ENCODE data around the gene CENPI.
"Not testable (repeated sequence)": the region's sequence is repeated elsewhere in the genome, so short reads cannot be mapped to it uniquely, and the experiment has no call there.

The CENPI gene, protein sequence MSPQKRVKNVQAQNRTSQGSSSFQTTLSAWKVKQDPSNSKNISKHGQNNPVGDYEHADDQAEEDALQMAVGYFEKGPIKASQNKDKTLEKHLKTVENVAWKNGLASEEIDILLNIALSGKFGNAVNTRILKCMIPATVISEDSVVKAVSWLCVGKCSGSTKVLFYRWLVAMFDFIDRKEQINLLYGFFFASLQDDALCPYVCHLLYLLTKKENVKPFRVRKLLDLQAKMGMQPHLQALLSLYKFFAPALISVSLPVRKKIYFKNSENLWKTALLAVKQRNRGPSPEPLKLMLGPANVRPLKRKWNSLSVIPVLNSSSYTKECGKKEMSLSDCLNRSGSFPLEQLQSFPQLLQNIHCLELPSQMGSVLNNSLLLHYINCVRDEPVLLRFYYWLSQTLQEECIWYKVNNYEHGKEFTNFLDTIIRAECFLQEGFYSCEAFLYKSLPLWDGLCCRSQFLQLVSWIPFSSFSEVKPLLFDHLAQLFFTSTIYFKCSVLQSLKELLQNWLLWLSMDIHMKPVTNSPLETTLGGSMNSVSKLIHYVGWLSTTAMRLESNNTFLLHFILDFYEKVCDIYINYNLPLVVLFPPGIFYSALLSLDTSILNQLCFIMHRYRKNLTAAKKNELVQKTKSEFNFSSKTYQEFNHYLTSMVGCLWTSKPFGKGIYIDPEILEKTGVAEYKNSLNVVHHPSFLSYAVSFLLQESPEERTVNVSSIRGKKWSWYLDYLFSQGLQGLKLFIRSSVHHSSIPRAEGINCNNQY

GRCh38 chrX:101097546-101098453 is at the start of gene CENPI:
CENPI (plus strand) TSS chrX:101098204; CDS start chrX:101101071, 2,867 bp downstream.
- peak; percentile 100 for ATAC-seq
- DNase-seq = peak; percentile 90

- DNase-seq = no peak
- no peak for ATAC-seq
Observed at GRCh38 chrX:101051153-101051548, 46.9 kb upstream of the CENPI start.

- DNase-seq (peak; percentile 78), ATAC-seq (peak; percentile 94)
Observed at GRCh38 chrX:101051549-101052302, 46.3 kb upstream of the CENPI start, which contains the start of gene TRMT2B. TRMT2B (minus strand) TSS chrX:101052111; CDS start chrX:101042289, 9,822 bp downstream.

GRCh38 chrX:101056551-101056950 is 41.5 kb upstream of the CENPI start:
- DNase-seq, ATAC-seq: not testable (repeated sequence)

GRCh38 chrX:101057093-101057714 is 40.8 kb upstream of the CENPI start:
- DNase-seq (no peak), ATAC-seq (peak; percentile 49)

GRCh38 chrX:101062176-101062575 is 35.8 kb upstream of the CENPI start:
- ATAC-seq = no peak
- no peak for DNase-seq

DNA sequence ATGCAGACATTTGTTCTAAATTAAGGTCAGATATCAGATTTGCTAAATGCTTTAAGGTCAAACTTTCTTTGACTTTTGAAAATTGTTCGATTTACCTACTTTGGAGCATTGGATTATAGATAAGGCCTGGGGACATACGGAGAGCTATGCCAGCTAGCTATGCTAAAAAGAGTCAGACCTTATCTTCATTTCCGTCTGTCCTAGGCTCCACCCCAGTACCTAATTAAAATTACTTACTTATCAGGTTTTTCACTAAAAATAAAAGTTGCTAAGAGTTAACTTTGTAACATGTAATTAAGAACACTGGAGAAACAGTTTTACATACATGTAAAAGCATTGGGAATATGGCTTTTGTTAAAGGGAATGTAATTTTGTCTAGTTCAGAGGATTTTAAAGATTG is 26.4 kb upstream of the CENPI start:
- ATAC-seq (no peak), DNase-seq (no peak)

GRCh38 chrX:101078716-101079598 is 19.0 kb upstream of the CENPI start, which contains the start of gene TMEM35A:
TMEM35A (plus strand) TSS chrX:101078879; CDS start chrX:101079003, 124 bp downstream.
- DNase-seq (no peak), ATAC-seq (no peak)

- DNase-seq = no peak
- no peak for ATAC-seq
Observed at GRCh38 chrX:101079736-101080270, 18.2 kb upstream of the CENPI start.

- ATAC-seq = no peak
- DNase-seq = no peak
Observed at GRCh38 chrX:101080326-101081124, 17.5 kb upstream of the CENPI start.

DNA sequence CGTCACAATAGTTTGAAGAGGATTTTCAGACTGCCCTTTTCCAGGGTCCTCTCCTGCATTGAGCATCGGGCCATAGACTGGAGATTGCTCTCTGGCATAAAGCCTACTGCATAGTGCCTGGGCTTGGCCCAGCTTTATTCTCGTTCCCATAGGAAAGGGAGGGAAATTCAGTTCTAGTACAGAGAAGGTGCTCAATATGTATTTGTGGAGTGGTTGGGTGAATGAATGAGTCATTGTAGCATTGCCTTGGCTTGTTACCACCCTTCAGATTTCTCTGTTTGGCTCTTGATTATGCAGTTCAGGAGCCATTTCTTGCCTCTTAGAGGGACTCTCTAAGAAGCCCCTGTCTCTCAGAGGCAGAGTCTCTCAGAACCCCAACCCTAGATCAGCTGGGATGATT is 16.8 kb upstream of the CENPI start:
- DNase-seq (no peak), ATAC-seq (no peak)

DNA sequence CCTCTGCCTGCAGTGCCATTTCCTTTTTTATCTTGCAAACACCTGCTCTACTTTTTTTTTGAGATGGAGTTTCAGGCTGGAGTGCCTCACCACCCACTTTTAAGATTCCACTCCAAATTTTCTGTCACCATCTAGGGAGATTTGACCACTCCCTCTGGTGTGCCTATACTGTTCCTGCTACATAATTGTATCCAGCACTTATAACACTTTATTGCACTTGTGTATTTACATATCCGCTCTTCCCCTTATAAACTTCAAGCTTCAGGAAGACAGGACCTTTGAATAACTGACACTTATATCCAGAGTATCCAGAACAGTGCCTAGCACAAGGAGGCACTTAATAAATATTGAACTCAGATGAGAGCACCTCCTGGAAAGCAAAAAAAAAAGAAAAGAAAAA is 6.2 kb upstream of the CENPI start:
- DNase-seq (no peak), ATAC-seq (no peak)

DNA sequence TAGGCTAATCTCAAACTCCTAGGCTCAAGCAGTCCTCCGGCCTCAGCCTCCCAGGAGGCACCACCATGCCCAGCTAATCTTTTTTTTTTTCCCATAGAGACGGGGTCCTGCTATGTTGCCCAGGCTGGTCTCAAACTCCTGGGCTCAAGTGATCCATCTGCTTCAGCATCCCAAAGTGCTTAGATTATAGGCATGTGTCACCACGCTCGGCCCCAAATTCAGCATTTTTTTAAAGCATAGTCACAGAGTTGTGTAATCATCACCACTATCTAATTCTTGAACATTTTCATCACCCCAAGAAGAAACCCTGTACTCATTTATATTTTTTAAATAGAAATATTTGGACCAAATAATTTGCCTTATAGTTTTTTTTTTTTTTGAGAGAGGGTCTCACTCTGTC is 10.3 kb downstream of the CENPI start:
- ATAC-seq (no peak), DNase-seq (no peak)

DNA sequence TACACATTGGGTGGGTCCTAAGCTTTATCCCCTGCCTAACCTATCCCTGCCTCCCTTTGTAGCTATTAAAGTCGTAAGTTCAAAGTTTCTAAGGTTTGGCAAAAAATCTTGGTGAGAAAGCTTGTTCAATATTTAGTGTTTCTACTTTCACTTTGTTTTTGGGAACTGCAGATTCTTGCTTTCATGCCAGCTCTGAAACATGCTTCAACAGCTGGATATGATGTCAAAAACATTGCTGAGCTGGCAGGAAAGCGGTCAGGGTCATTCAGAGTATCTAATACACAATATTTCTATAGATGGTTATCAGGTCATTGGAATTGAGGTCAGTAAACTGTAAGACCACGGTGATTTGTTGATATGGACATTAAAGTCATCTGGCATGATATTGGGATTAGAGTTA is 19.7 kb downstream of the CENPI start:
- no peak for ATAC-seq
- DNase-seq = no peak

- ATAC-seq = no peak
- DNase-seq = no peak
Observed at GRCh38 chrX:101136235-101136634, 38.2 kb downstream of the CENPI start.
